Panc1 (cell line): ENCODE measurements around the gene NXF3.

ENCODE experiments used
- CTCF ChIP-seq: fragments of 450-650 bp; IDR thresholded peaks from 2 replicates; pipeline ENCODE4 v1.5.1; 2017; ENCODE audit warnings: mild to moderate bottlenecking
- POLR2AphosphoS5 ChIP-seq: IDR thresholded peaks from 2 replicates; pipeline ENCODE4 v1.6.1; 2012; ENCODE audit warnings: mild to moderate bottlenecking, low read depth, low read length, moderate library complexity

- TF ChIP-seq CTCF (no peak), POLR2AphosphoS5 (no peak)
Observed at GRCh38 chrX:103081051-103081450, 11.9 kb downstream of the NXF3 start.
